HG02852 (cell line): Measurements from ENCODE around the gene VSIG10L.

Source experiments
- ATAC-seq: cut with Tn5 transposase; IDR thresholded peaks from one replicate; pipeline ENCODE4 v1.9.1; 2021; ENCODE audit warnings: mild to moderate bottlenecking, moderate library complexity; ENCODE audit not compliant: unreplicated experiment

Gene VSIG10L

GRCh38 chr19:51318687-51319648 is 23.0 kb downstream of the VSIG10L start:
- ATAC-seq = no peak

- no peak for ATAC-seq
Measured at GRCh38 chr19:51317968-51318367, 24.0 kb downstream of the VSIG10L start.

GRCh38 chr19:51317376-51317775 is 24.6 kb downstream of the VSIG10L start:
- ATAC-seq = no peak

- no peak for ATAC-seq
Measured at GRCh38 chr19:51316688-51317087, 25.3 kb downstream of the VSIG10L start.

- ATAC-seq = no peak
Measured at GRCh38 chr19:51311351-51312257, 30.3 kb downstream of the VSIG10L start, which contains the start of gene IGLON5. Gene IGLON5 (plus strand): TSS chr19:51311644. CDS start chr19:51311848, 204 bp downstream.

GRCh38 chr19:51305479-51305878 is 36.5 kb downstream of the VSIG10L start:
- ATAC-seq = no peak

GRCh38 chr19:51301266-51301665 is 40.7 kb downstream of the VSIG10L start:
- ATAC-seq = no peak

GRCh38 chr19:51297406-51297805 is 44.5 kb downstream of the VSIG10L start:
- no peak for ATAC-seq

GRCh38 chr19:51296336-51297093 is 45.4 kb downstream of the VSIG10L start:
- no peak for ATAC-seq

- ATAC-seq = no peak
Measured at GRCh38 chr19:51295382-51296126, 46.4 kb downstream of the VSIG10L start.

GRCh38 chr19:51294977-51295375 is 47.0 kb downstream of the VSIG10L start:
- ATAC-seq = no peak

- ATAC-seq = no peak
Measured at GRCh38 chr19:51294211-51294976, 47.5 kb downstream of the VSIG10L start.

GRCh38 chr19:51293571-51294210 is 48.2 kb downstream of the VSIG10L start:
- no peak for ATAC-seq

- no peak for ATAC-seq
Measured at GRCh38 chr19:51292971-51293370, 49.0 kb downstream of the VSIG10L start.

- ATAC-seq = no peak
Measured at GRCh38 chr19:51289635-51290034, 52.3 kb downstream of the VSIG10L start.

GRCh38 chr19:51285682-51286081 is 56.3 kb downstream of the VSIG10L start:
- ATAC-seq = no peak

GRCh38 chr19:51282335-51282734 is 59.6 kb downstream of the VSIG10L start:
- no peak for ATAC-seq
